Stimulated activated CD8-positive, alpha-beta memory T cell treated with anti-CD3 and anti-CD28 coated beads, Interleukin-12 subunit alpha, Interleukin-12 subunit beta, amount 100 ng/mL, for 4 hours (primary cell): ENCODE results near the gene TBCD.

Experiments used
- DNase-seq: peaks from one replicate; pipeline ENCODE4 v3.0.0-alpha.2; 2020; ENCODE audit warnings: low read depth

Gene TBCD

GRCh38 chr17:82791532-82791931, 39.7 kb downstream of the TBCD start:
- DNase-seq, result no peak

- no peak for DNase-seq
Measured at GRCh38 chr17:82793974-82794630, 42.2 kb downstream of the TBCD start.

GRCh38 chr17:82794781-82795482, 43.1 kb downstream of the TBCD start:
- no peak for DNase-seq

GRCh38 chr17:82795615-82796014, 43.8 kb downstream of the TBCD start:
- DNase-seq, result no peak

GRCh38 chr17:82797061-82797460, 45.2 kb downstream of the TBCD start:
- no peak for DNase-seq

- DNase-seq, result no peak
Measured at GRCh38 chr17:82798752-82799151, 46.9 kb downstream of the TBCD start.

GRCh38 chr17:82799591-82799990, 47.7 kb downstream of the TBCD start:
- DNase-seq, result no peak

- no peak for DNase-seq
Measured at GRCh38 chr17:82800885-82801284, 49.0 kb downstream of the TBCD start.

GRCh38 chr17:82801377-82801970, 49.6 kb downstream of the TBCD start:
- DNase-seq, result no peak

GRCh38 chr17:82802075-82802780, 50.4 kb downstream of the TBCD start:
- DNase-seq, result no peak

GRCh38 chr17:82803185-82803584, 51.3 kb downstream of the TBCD start:
- DNase-seq, result no peak

- no peak for DNase-seq
Measured at GRCh38 chr17:82803606-82804005, 51.7 kb downstream of the TBCD start.

GRCh38 chr17:82804442-82805191, 52.8 kb downstream of the TBCD start:
- no peak for DNase-seq

GRCh38 chr17:82805254-82805653, 53.4 kb downstream of the TBCD start:
- DNase-seq, result no peak

GRCh38 chr17:82805823-82806222, 54.0 kb downstream of the TBCD start:
- no peak for DNase-seq

GRCh38 chr17:82806645-82807044, 54.8 kb downstream of the TBCD start:
- no peak for DNase-seq

- no peak for DNase-seq
Measured at GRCh38 chr17:82807101-82807500, 55.2 kb downstream of the TBCD start.

- no peak for DNase-seq
Measured at GRCh38 chr17:82807562-82807961, 55.7 kb downstream of the TBCD start.

GRCh38 chr17:82808006-82808405, 56.1 kb downstream of the TBCD start:
- no peak for DNase-seq

- no peak for DNase-seq
Measured at GRCh38 chr17:82808921-82809905, 57.3 kb downstream of the TBCD start.
